GM21737 (cell line): Measurements from ENCODE around the gene SGMS1.

Experiments
- ATAC-seq: cut with Tn5 transposase; IDR thresholded peaks from one replicate; pipeline ENCODE4 v1.9.1; 2021; ENCODE audit warnings: mild to moderate bottlenecking, moderate library complexity; ENCODE audit not compliant: unreplicated experiment

Gene SGMS1

DNA sequence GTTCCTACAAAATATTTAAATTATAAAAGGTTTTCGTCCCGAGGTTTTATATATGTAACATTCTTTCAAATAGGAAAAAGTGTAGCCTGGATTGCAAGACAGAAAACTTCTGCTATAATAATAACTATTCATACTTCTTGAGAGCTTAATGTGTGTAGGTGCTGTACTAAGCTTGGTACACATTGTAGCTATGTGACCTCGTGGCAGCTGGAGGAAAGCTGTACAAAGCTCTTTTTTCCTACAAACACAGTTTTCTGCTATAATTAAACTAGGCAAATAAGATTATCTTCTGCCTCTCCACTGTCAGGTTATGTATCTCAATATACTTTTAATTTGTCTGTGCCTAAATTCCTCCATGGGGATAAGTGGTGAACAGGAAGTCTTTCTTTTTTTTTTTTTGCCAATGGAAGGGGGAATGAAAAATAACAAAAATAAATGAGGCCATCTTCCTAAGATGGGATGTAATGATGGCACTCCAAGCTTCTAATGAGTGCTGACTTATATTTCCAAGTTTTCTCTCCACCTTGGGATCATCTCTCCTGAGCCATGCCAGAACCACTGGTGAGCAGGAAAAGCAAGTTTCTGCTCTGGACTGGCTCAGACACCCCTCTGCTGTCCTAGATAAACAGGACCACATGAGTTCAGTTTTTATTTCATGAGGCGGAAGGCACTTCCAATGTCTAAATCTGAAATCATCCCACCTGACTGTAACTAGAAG is 9.9 kb downstream of the SGMS1 start:
- no peak for ATAC-seq

DNA sequence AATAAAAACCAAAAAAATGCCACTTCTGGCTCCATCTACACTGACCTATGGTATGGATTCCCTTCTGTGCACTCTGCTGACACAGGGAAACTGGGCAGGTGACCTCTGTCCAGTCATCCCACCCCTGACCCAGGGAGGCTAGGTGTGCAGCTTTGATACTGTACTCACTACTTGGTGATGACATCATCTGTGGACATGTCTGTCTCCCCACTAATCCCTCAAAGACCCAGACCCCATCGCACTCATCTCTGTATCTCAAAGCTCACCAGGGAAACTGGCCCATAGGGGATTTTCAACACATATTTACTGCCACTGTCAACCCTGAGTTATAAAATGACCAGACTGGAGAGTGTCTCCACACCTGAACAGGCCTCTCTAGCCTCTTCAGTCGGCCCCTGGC is 10.6 kb downstream of the SGMS1 start:
- ATAC-seq: peak; percentile 58

DNA sequence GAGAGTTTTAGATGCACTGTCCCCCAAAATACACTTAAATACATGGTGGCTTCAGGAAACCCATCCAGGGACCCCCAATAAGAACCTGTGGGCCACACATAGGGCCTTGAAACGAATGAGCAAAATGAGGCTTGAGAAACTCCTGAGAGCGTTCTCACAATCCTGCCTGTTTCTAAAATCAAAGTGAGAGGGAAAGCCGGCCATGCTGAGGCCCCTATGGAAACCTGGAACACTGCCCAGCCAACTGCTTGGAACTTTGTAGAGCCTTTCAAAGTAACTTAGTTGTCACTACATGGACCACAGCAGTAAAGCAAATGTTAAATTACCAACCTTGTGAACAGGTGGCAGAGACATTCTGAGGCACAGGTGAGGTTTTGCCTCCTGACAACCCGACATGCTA is 13.4 kb downstream of the SGMS1 start:
- ATAC-seq: no peak

DNA sequence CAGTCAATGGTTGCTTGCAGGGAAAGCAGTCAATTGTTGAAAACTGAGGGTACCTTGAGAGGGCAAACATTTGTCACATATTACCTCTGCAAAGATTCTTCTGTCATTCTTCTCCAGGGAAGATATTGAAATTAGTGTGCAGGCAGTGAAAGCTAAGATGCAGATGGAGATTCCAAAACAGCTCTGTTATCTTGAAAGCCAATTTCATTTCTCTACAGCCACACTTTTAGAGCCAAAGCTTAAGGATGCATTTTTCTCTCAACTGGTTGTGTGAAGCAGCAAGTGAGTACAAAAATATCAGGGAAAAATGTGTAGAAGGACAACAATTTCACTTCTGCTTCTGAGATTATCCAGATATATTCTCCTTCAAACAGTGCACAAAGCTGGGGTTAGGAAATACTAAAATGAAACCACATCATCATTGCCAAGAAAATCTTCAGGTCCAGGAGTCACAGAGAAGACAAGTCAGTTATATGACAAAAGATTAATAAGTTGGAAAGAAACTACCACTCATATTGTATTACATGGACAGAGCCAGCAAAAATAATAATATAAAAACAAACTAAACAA is 16.3 kb downstream of the SGMS1 start:
- no peak for ATAC-seq

DNA sequence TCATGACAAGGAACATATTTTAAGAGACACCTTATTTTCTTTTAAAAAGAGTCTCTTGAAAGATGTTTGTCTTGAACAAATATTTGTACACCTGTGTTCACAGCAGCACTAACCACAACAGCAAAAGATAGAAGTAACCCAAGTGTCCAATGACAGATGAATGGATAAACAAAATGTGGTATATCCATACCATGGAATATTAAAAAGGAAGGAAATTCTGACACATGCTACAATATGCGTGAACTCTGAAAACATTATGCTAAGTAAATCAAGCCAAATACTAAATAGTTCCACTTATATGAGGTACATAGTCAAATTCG is 17.8 kb downstream of the SGMS1 start:
- no peak for ATAC-seq

DNA sequence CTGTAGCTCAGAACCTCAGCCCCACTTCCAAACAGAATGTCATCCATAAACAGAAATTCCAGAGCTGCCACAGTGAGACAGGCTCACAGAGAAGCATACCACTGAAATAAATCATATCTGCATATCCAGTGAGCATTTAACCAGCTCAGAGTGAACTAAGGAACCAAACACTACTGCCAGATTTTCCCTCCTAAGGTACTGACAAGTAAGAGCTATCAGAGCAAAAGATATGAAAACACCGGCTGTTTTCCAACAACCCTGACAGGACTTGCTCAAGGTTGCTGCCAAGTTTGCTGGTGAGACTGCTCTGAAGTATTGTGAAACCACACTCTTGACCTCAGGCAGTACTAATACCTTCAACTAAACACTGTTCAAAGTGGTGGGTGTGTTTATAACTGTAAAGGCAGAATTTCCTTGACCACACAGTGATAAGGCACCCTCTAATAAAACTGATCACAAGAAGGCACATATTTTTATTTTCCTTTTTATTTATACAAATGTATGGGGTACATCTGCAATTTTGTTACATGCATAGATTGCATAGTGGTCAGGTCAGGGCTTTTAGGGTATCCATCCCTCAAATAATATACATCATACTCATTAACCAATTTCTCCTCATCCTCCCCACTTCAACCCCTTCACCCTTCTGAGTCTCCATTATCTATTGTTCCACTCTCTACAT is 18.3 kb downstream of the SGMS1 start:
- ATAC-seq: peak; percentile 62

DNA sequence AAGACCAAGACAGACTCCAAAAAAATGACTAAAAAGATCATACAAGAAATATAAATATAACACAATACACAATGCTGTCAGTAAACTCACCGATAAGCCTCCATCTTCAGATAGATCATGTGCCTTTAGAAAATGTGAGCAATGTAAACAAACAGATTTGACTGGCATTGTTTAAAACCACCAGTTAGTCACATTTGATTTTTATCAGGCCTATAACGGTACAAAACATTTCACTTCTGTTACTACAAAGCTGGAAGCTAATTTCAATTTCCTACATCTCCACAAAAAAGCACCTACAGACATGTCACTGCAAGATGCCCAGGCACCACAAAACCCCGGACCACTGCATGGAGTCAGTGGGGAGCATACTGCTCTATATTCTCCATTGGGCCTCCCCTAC is 18.9 kb downstream of the SGMS1 start:
- no peak for ATAC-seq

DNA sequence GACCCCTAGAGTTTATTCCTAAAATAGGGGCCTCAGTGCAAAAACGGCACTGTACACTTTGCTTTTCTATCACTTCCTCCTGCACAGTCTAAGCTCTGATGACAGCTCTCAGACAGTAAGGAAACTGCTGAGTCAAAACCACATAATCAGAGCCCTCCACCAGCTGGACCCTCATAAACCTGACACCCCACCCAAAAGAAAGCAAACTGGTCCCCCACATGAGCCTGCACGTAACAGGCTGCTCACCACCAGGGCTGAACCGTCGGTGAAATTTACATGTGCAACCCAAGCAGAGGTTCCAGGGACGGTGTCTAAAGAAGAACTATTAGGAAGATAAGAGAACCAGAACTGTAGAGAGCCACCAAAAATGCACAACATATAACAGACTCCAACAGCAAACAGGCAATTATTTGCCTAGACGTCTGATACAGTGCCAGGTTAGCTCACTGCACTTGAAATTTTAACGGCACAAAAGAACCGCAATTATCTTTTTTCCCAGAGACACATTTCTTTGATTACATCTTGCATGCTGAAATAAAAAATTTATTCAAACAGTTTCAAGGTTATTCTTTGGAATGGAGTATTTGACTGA is 19.6 kb downstream of the SGMS1 start:
- ATAC-seq: peak; percentile 70

DNA sequence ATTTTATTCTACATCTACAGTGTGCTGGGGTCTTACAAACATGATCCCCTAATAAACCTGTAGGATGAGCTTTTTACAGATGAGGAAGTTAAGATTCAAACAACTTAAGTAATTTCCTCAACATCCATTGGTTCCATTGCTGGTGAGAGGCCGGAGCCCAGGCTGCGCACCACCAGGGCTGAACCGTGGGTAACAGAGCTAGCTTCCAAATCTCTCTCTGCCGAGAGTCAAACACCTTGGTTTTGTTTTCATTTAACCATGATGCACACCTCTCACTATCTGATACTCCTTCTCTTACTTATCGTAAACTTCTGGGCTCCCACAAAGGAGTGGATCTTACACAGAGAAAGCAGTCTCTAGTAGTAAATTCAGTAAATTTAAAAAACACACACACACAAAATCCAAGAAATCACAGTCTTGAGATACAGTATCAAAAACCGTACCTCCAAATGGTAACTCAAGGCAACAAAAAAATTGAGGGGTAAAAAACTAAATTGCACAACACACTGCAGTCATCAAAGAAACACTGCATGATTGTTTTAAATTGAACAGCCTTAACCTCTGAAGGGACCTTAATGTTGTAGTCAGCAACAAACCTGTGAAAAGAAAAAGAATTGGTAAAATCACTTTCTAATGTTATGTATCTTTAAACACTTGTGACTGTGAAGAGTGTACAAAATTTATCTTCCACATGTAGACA is 20.5 kb downstream of the SGMS1 start:
- no peak for ATAC-seq

DNA sequence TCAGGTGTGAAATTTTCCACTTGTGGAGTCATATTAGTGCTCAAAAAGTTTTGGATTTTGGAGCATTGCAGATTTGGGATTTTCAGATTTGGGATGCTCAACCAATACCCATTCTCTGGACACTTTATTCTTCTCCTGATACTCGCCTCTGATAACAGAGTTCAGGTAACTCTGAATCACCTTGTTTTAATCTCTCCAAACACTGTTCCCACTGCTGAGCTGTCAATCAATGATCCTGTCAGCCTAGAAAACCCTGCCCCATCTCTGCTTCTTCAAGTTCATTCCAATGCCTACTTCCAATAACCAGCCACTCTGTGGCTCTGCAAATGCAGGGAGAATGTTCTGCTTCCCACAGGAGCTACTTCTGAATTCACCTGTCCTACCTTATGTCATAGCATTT is 21.8 kb downstream of the SGMS1 start:
- no peak for ATAC-seq

DNA sequence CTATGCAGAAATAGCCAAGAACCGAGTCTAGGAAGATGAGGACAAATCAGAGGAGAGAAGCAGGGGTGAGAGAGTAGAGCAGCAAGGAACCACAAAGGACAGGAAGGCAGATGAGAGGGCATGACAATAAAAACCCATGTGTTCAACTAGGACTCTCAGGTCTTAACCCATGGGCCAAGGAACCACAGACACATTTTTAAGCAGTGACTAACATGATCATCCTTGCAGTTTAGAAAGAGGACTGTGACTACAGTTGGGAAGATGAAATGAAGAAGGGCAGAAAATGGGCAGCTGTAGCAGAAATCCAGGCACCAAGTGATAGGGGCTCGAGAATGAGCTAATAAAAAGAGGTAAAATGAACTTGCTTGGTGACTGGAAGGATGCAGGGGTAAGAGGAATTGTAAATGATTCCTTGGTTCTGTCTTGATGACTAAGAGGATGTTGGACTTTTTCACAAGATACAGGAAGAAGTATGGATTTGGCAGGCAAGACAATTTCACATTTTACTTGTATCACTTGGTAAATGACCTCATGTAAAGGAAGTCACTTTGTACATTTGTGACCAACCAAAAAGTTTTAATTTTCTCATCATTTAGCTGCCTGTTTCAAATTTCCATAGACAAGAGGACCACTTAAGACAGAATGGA is 22.8 kb downstream of the SGMS1 start:
- no peak for ATAC-seq

DNA sequence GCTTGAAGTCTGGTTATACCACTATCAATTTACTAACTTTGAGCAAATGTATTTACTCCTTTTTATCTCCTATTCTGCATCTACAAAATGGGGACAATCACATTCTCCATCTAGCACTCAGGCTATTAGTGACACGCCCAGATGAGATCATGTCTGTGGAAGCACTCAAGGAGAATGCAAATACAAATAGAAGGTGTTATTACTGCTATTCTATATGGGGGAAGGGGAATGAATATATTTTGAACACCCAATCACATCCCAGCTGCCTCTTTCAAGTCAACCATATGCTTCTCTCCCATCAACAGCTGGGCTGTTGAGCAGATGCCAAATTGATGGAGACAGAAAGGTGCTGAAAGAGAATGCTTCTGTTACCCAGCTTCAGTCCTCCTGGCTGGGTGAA is 23.5 kb downstream of the SGMS1 start:
- ATAC-seq: no peak

DNA sequence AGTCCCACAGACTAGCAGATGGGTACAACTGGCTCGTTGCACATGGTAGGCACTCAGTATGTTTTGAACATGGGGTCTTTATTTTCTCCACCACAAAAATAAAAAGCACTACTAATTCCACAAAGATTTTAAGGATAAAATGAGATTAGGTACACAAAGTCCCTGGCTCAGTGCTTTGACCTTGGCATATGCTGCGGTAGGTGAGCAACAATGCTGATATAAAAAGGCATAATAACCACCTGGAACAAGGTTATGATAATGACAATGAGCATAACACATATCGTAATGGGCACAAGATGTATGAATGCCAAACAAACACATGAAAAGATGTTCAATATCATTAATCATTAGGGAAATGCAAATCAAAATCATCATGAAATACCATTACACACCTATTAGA is 26.9 kb downstream of the SGMS1 start:
- ATAC-seq: no peak

DNA sequence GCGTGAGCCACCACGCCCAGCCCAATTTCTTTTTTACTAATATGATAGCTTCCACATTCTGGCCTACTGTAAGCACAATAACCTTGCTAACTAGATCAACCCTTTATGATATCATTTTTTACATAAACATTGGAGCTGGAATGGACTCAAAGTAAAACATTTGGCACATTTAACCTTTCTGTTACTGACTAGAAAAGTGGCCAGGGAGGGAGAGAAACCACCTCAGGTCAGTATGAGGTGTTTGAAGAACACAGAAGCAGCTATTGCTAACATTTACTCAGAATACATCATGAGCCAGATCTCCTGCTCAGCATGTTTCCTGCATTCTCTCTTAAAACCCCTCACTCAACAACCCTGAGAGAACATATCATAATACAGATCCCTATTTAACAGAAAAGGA is 27.3 kb downstream of the SGMS1 start:
- ATAC-seq: no peak

DNA sequence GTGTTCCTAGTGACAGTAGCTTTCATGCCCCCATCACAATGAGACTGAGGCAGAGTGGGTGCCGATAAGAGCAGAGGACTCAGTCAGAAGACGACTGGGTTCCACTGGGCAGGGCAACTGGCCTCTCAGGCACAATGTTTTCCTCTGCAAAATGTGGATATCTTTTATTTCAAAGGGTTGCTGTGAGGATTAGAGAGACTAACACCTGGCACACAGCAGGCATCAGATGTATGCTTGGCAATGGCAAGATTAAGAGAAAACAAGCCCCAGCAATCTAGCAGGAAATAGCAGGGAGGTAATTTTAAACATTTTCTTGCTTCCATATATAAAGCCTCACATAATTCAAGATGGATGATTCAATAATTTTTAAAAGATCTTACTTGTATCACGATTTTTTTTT is 28.0 kb downstream of the SGMS1 start:
- ATAC-seq: no peak

DNA sequence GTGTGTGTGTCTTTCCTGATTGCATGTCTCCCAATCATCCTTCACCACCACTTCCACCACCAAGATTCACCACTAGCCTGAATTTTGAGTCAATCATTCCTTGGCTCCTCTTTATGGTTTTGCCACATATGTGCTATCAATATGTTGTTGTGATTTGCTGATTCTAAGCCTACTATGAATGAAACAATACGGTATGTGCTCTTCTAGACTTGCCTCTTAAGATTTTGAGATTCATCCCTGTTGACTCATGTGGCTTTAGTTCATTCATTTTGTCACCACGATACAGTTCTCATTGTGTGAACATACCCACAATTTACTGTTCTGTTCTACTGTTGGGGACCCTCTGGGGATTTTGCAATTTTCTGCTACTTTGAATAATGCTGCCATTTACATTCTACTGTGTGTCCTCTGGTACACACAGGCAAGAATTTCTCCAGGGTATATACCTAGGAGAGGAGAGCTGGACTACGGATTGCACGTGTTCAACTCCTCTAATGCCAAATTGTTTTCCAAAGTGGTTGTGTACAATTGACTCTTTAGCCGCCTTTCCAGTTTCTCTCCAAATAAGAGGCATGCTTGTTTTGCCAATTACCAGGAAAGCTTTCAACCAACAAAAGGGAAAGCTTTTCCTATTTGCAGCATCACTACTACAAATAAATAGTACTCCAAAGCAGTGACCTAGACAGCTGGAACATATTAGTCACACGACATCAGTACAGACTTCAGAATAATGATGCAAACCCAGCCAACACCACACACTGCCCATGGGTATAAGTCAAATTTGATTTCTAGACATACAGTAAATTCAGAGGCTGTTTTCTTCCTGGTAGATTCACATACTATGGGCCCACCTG is 30.0 kb downstream of the SGMS1 start:
- ATAC-seq: no peak

DNA sequence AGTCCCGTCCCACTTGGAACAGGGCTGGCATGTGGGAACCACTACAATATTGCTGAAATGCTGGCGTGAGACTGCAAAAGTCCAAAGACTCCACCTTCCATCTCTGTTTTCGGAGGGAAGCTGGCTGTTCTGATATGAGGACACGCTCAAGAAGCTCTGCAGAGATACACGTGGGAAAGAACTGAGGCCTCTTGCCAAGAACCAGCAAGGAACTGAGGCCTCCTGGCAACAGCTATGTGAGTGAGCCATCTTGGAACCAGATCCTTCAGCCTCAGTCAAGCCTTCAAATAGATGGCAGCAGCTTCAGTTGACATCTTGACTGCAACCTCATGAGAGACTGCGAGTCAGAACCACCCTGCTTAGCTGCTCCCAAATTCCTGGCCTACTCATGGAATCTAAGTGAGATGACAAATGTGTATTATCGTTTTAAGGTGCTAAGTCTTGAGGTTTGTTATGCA is 30.8 kb downstream of the SGMS1 start:
- no peak for ATAC-seq

DNA sequence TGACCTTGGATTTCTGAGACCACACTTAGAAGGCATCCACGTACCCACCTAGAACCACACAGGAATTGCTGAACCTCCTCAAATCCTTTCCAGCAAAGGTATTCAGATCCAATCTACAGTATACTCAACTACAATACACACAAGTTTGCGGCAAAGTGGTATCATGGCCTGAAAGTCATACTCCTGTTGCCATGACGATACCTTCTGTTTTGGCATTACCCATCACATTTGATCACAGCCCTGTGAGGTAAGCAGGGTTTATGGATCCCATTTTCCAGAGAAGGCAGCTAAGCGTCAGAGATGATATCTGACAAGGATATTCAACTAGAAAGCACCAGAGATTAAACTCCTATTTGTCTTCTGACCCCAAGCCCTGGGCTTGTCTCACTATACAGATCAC is 32.8 kb downstream of the SGMS1 start:
- ATAC-seq: no peak

DNA sequence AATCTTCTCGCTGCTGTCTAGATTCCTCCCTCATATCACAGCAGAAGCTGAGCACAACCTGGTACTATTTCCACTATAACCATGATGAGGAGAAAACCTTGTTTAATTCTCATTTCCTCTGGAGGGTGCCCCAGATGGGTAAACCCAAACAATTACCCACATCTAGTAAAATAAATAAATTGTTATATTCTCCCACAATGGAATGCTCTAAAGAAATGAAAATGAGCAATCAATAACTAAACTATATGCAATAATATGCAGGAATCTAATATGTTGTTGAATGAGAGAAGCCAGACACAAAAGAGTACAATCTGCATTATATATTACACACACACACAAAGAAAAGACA is 37.0 kb downstream of the SGMS1 start:
- ATAC-seq: no peak
